Measurements from ENCODE around the gene ATP6V0A4. TPM values are rescaled to one million over a fixed set of nuclear protein-coding genes. Genes with fewer than 3 reads are reported as not detected.
"Not testable (repeated sequence)": the region's sequence is repeated elsewhere in the genome, so short reads cannot be mapped to it uniquely, and the experiment has no call there.

The ATP6V0A4 gene
- total RNA-seq, 1 experiment from 2014 or later = 1.0 TPM

DNA sequence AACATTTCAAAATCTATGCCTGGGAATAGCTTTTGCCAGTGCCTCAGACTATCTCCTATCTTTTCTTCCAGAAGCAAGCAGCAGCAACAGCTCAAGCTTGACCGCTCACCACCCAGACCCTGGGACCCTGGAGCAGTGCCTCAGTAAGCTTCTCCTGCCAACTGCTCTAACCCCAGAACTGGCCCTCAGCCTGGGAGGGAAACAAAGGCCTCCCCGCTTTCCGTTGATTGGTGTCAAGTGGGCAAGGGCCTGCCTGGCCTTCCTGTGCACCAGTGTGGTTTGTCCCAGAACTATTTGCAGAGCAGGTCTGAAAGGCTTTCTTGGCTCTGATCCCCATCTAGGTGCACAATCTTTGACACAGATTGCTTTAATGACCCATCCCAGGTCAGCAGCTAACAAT, 3.3 kb upstream of the ATP6V0A4 start:
- H3K4me3 ChIP-seq (ENCODE audit: low read length) = no peak overlapping the region
- no peaks in the 10 kb centered on the region for H3K27me3 ChIP-seq (ENCODE audit: low read length)
- ATAC-seq (no peak), DNase-seq (no peak)
- POLR2A ChIA-PET (ENCODE audit: unreplicated experiment) = no interaction called here
- no peaks in the 10 kb centered on the region for H3K9me3 ChIP-seq (ENCODE audit: low read length)
- no peaks in the 10 kb centered on the region for H3F3A ChIP-seq (ENCODE audit: low read length, unreplicated experiment)
- H3K9ac ChIP-seq (ENCODE audit: low read length) = no peak overlapping the region
- H3K36me3 ChIP-seq (ENCODE audit: low read depth, low read length) = no peaks in the 10 kb centered on the region
- H3K79me2 ChIP-seq (ENCODE audit: low read length) = no peaks in the 10 kb centered on the region
- no peaks in the 10 kb centered on the region for H3K4me1 ChIP-seq (ENCODE audit: insufficient read depth, low read length)
- intact Hi-C loops (cut with micrococcal nuclease) = no loop called here
- no peak overlapping the region for H2AFZ ChIP-seq (ENCODE audit: low read length)
- TF ChIP-seq EZH2phosphoT487 (IDR thresholded peaks at IDR 0.05; ENCODE audit: borderline replicate concordance, low read length) (no peak), EZH2 (IDR thresholded peaks at IDR 0.05; ENCODE audit: low read length, unreplicated experiment) (no peak)
- TF ChIP-seq, protein P1, sequence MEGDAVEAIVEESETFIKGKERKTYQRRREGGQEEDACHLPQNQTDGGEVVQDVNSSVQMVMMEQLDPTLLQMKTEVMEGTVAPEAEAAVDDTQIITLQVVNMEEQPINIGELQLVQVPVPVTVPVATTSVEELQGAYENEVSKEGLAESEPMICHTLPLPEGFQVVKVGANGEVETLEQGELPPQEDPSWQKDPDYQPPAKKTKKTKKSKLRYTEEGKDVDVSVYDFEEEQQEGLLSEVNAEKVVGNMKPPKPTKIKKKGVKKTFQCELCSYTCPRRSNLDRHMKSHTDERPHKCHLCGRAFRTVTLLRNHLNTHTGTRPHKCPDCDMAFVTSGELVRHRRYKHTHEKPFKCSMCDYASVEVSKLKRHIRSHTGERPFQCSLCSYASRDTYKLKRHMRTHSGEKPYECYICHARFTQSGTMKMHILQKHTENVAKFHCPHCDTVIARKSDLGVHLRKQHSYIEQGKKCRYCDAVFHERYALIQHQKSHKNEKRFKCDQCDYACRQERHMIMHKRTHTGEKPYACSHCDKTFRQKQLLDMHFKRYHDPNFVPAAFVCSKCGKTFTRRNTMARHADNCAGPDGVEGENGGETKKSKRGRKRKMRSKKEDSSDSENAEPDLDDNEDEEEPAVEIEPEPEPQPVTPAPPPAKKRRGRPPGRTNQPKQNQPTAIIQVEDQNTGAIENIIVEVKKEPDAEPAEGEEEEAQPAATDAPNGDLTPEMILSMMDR (conservative IDR thresholded peaks at IDR 0.05; ENCODE audit: low read depth, low read length) = no peak
- H3K27ac ChIP-seq (ENCODE audit: low read length) = no peak overlapping the region
- no peaks in the 10 kb centered on the region for H4K20me1 ChIP-seq (ENCODE audit: low read length)
- H3K9me2 ChIP-seq (replicated peaks; ENCODE audit: low read length) = no peaks in the 10 kb centered on the region
- H3K4me2 ChIP-seq (ENCODE audit: low read length) = no peak overlapping the region
- no TSS peak for BruUV-seq (replicated peaks)
- CTCF ChIA-PET = no interaction called here

DNA sequence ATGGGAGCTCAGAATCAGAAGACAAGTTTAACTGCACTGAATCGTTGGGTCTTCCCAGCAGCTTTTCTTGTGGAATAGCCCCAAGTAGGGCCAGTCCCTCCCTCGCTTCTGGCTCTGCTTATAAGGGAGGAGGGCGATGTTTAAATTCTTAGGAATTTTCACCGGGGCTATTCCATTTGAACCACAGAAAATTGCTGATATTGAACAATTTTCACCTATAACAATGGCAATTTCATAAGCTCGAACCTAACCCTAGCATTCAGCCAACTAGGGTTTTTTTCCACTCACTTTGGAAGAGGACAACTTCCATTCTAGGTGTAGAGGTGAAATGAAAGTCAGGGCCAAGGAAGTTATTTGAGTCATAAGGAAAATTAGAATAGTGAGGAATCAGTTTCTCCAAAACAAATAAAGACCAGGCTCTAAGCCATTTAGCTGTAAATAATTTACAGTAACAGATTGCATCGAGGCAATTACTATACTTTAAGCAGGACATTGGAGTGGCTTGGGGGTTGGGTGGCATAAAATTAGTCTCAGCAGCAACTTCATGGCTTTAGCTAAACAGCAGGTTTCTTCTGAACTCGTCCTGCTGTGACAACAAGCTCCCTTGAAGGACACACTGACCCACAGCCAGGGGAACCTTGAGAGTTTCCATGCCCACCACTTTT, 1.5 kb upstream of the ATP6V0A4 start:
- CTCF ChIA-PET = no interaction called here

DNA sequence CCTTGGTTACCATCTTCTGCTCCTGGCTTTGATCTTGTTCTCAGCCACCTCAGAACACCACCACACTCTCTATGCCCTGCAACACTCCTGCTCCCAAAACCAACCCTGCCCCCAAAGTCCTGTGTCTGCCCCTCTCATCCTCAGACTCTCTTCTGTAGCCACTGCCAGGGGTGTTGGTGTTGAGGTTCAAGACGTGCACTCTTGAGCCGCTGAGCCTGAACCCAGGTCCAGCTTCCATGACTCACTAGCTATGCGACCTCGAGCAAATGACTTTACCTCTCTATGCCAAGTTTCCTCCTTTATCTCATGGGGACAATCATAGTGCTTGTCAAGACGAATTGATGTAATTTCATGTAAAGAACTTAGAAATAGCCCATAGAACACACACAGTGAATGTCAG, 840 bp upstream of the ATP6V0A4 start:
- intact Hi-C loops (cut with micrococcal nuclease) = no loop called here
- no peak for ATAC-seq
- no peak overlapping the region for H3K4me3 ChIP-seq (ENCODE audit: low read length)

More for the DNA sequence above, 1.5 kb upstream of the ATP6V0A4 start:
- POLR2A ChIA-PET (ENCODE audit: unreplicated experiment) = no interaction called here
- Histone ChIP-seq H3K4me3 (ENCODE audit: low read length) (no peak overlapping the region), H3K4me1 (ENCODE audit: insufficient read depth, low read length) (no peaks in the 10 kb centered on the region), H3K9me2 (replicated peaks; ENCODE audit: low read length) (no peaks in the 10 kb centered on the region), H3K27ac (ENCODE audit: low read length) (no peak overlapping the region), H3K79me2 (ENCODE audit: low read length) (no peaks in the 10 kb centered on the region), H3K9me3 (ENCODE audit: low read length) (no peaks in the 10 kb centered on the region), H3K9ac (ENCODE audit: low read length) (no peak overlapping the region), H3K27me3 (ENCODE audit: low read length) (no peaks in the 10 kb centered on the region), H4K20me1 (ENCODE audit: low read length) (no peaks in the 10 kb centered on the region), H3K36me3 (ENCODE audit: low read depth, low read length) (no peaks in the 10 kb centered on the region), H2AFZ (ENCODE audit: low read length) (no peak overlapping the region), H3F3A (ENCODE audit: low read length, unreplicated experiment) (no peaks in the 10 kb centered on the region), H3K4me2 (ENCODE audit: low read length) (no peak overlapping the region)
- TF ChIP-seq EZH2phosphoT487 (IDR thresholded peaks at IDR 0.05; ENCODE audit: borderline replicate concordance, low read length) (no peak), EZH2 (IDR thresholded peaks at IDR 0.05; ENCODE audit: low read length, unreplicated experiment) (no peak)
- TF ChIP-seq, protein P1 (conservative IDR thresholded peaks at IDR 0.05; ENCODE audit: low read depth, low read length) = no peak
- no TSS peak for BruUV-seq (replicated peaks)
- DNase-seq (no peak), ATAC-seq (no peak)
- intact Hi-C loops (cut with micrococcal nuclease) = no loop called here

DNA sequence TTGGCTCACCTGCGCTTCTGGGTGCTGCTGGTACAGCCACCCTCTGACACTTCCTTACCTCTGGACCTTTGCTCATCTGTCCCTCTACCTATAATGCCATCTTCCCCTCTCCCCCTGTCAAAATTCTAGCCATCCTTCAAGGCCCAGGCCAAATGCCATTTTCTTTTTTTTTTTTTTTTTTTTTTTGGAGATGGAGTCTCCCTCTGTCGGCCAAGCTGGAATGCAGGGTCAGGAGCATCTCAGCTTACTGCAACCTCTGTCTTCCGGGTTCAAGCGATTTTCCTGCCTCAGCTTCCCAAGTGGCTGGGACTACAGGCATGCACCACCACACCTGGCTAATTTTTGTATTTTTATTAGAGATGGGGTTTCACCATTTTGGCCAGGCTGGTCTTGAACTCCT, 950 bp downstream of the ATP6V0A4 start:
- H3K27ac ChIP-seq (ENCODE audit: low read length); H3K9ac ChIP-seq (ENCODE audit: low read length); CTCF ChIA-PET; H3K9me3 ChIP-seq (ENCODE audit: low read length); H3K4me3 ChIP-seq (ENCODE audit: low read length); H3F3A ChIP-seq (ENCODE audit: low read length, unreplicated experiment); H2AFZ ChIP-seq (ENCODE audit: low read length); intact Hi-C loops (cut with micrococcal nuclease); H3K4me2 ChIP-seq (ENCODE audit: low read length); H3K4me1 ChIP-seq (ENCODE audit: insufficient read depth, low read length); ATAC-seq; POLR2A ChIA-PET (ENCODE audit: unreplicated experiment); BruUV-seq (replicated peaks); H3K9me2 ChIP-seq (replicated peaks; ENCODE audit: low read length); H4K20me1 ChIP-seq (ENCODE audit: low read length); H3K79me2 ChIP-seq (ENCODE audit: low read length); DNase-seq; H3K27me3 ChIP-seq (ENCODE audit: low read length); H3K36me3 ChIP-seq (ENCODE audit: low read depth, low read length): not testable (repeated sequence)

More for the DNA sequence above, 840 bp upstream of the ATP6V0A4 start:
- Histone ChIP-seq H3K27me3 (ENCODE audit: low read length) (no peaks in the 10 kb centered on the region), H3F3A (ENCODE audit: low read length, unreplicated experiment) (no peaks in the 10 kb centered on the region), H3K79me2 (ENCODE audit: low read length) (no peaks in the 10 kb centered on the region), H3K4me2 (ENCODE audit: low read length) (no peak overlapping the region), H2AFZ (ENCODE audit: low read length) (no peak overlapping the region), H3K36me3 (ENCODE audit: low read depth, low read length) (no peaks in the 10 kb centered on the region), H3K9me2 (replicated peaks; ENCODE audit: low read length) (no peaks in the 10 kb centered on the region), H3K9ac (ENCODE audit: low read length) (no peak overlapping the region), H3K27ac (ENCODE audit: low read length) (no peak overlapping the region), H3K9me3 (ENCODE audit: low read length) (no peaks in the 10 kb centered on the region), H4K20me1 (ENCODE audit: low read length) (no peaks in the 10 kb centered on the region), H3K4me1 (ENCODE audit: insufficient read depth, low read length) (no peaks in the 10 kb centered on the region)
- no peak for DNase-seq
- ChIA-PET POLR2A (ENCODE audit: unreplicated experiment) (no interaction called here), CTCF (no interaction called here)
- no peak for TF ChIP-seq EZH2phosphoT487 (IDR thresholded peaks at IDR 0.05; ENCODE audit: borderline replicate concordance, low read length)
- TF ChIP-seq, protein P1 (conservative IDR thresholded peaks at IDR 0.05; ENCODE audit: low read depth, low read length) = no peak
- TF ChIP-seq EZH2 (IDR thresholded peaks at IDR 0.05; ENCODE audit: low read length, unreplicated experiment) = no peak
- no TSS peak for BruUV-seq (replicated peaks)

Data from PC-3 (cell line).